WI38 (cell line): ENCODE results near the gene DHFR.
A peak's percentile ranks its signal among the peaks of the same experiment; 100 is the strongest.

Source experiments
- H3K4me3 ChIP-seq: 2 replicates; pipeline ENCODE4 v1.5.1; 2011; ENCODE audit warnings: low read depth, mild to moderate bottlenecking, control low read depth, low read length
- CTCF ChIP-seq: IDR thresholded peaks from 2 replicates; pipeline ENCODE4 v1.5.1; 2012; ENCODE audit warnings: low read depth, mild to moderate bottlenecking, control low read depth, low read length

DHFR gene

GRCh38 chr5:80654391-80655230 lies at the start of gene DHFR, which contains the start of gene MSH3:
TSS of gene DHFR (minus strand) at chr5:80654983. CDS start at chr5:80654489, 494 bp downstream.
TSS of gene MSH3 (plus strand) at chr5:80654652. CDS start at chr5:80654728, 76 bp downstream.
- no peak for TF ChIP-seq CTCF
- peak within 1 kb of the TSS; percentile 80 for H3K4me3 ChIP-seq

GRCh38 chr5:80704221-80704620 lies 49.4 kb upstream of the DHFR start:
- TF ChIP-seq CTCF = no peak
- H3K4me3 ChIP-seq = no peak overlapping the region

- no peak for TF ChIP-seq CTCF
- H3K4me3 ChIP-seq = no peak overlapping the region
Observed at GRCh38 chr5:80703747-80704146, 49.0 kb upstream of the DHFR start.

- TF ChIP-seq CTCF = no peak
- no peak overlapping the region for H3K4me3 ChIP-seq
Observed at GRCh38 chr5:80703291-80703690, 48.5 kb upstream of the DHFR start.

GRCh38 chr5:80701597-80701996 lies 46.8 kb upstream of the DHFR start:
- H3K4me3 ChIP-seq = no peak overlapping the region
- no peak for TF ChIP-seq CTCF

GRCh38 chr5:80698369-80698768 lies 43.6 kb upstream of the DHFR start:
- H3K4me3 ChIP-seq = no peak overlapping the region
- no peak for TF ChIP-seq CTCF

GRCh38 chr5:80697100-80697499 lies 42.3 kb upstream of the DHFR start:
- H3K4me3 ChIP-seq = no peak overlapping the region
- no peak for TF ChIP-seq CTCF
